ENCODE results near the gene UBXN2A. TPM values are rescaled to one million over a fixed set of nuclear protein-coding genes. Genes with fewer than 3 reads are reported as not detected.
A peak's percentile ranks its signal among the peaks of the same experiment; 100 is the strongest.

UBXN2A gene
- total and polyA plus RNA-seq, 10 of the 15 experiments (the other 5 are each of a cell fraction or from before 2014, with no cell fraction given): 3.7 to 23.5 (median 14.6) TPM

GRCh38 chr2:23925702-23926289 is 14.5 kb upstream of the UBXN2A start (continued):
- peak; percentile 34; the same call in 1 of the 2 replicates for TF ChIP-seq NKRF (conservative IDR thresholded peaks at IDR 0.05)
- TF ChIP-seq KDM1A (IDR thresholded peaks at IDR 0.05; ENCODE audit: borderline replicate concordance): no peak
- peak; percentile 82 for TF ChIP-seq MTA2 (IDR thresholded peaks at IDR 0.05; ENCODE audit: low read depth)
- TF ChIP-seq CREB1 (IDR thresholded peaks at IDR 0.05; ENCODE audit: low read depth): peak; percentile 72
- peak; percentile 46 for TF ChIP-seq MEF2B (IDR thresholded peaks at IDR 0.05; ENCODE audit: partially characterized antibody, poor library complexity, severe bottlenecking)
- TF ChIP-seq FOXK2 (IDR thresholded peaks at IDR 0.05): no peak
- 0 out of 2 replicates have a peak, but pooled peaks have one; percentile 72 for TF ChIP-seq SMAD5 (IDR thresholded peaks at IDR 0.05; ENCODE audit: low read depth)
- TF ChIP-seq CUX1 (IDR thresholded peaks at IDR 0.05; ENCODE audit: insufficient replicate concordance, low read depth, low read length): no peak
- TF ChIP-seq MXI1 (IDR thresholded peaks at IDR 0.05; ENCODE audit: low read depth, low read length): peak; percentile 55; the same call in 1 of the 2 replicates
- no peak; the same call in none of the 2 replicates for TF ChIP-seq MLLT1 (IDR thresholded peaks at IDR 0.05)
- peak in 1 of 2 experiments; percentile 54; a peak in 1 of 4 replicates for TF ChIP-seq SRF (IDR thresholded peaks at IDR 0.05; ENCODE audit: low read depth in 2 of 2, low read length in 2 of 2)
- peak; percentile 45 for TF ChIP-seq ATF2 (IDR thresholded peaks at IDR 0.05; ENCODE audit: low read length)
- peak; percentile 81; the same call in 1 of the 2 replicates for TF ChIP-seq BACH1 (IDR thresholded peaks at IDR 0.05; ENCODE audit: borderline replicate concordance)
- TF ChIP-seq SKIL (IDR thresholded peaks at IDR 0.05; ENCODE audit: low read depth, poor library complexity, severe bottlenecking): peak; percentile 91
- TF ChIP-seq BHLHE40 (IDR thresholded peaks at IDR 0.05; ENCODE audit: borderline replicate concordance in 1 of 2, low read depth in 2 of 2, low read length in 1 of 2): peak; percentile 67 to 76
- TF ChIP-seq SREBF2 (IDR thresholded peaks at IDR 0.05; ENCODE audit: low read length): 0 out of 2 replicates have a peak, but pooled peaks have one; percentile 25
